NCI-H748 treated with DMSO at 0.1 percent for 48 hours (cell line): Measurements from ENCODE around the gene TGFBR3L.
"Not testable (repeated sequence)": the region's sequence is repeated elsewhere in the genome, so short reads cannot be mapped to it uniquely, and the experiment has no call there.

ENCODE experiments used
- DNase-seq: peaks from one replicate; lab custom pipeline; 2025; lab: John Stamatoyannopoulos, UW

TGFBR3L gene

GRCh38 chr19:7959211-7959610, 44.6 kb downstream of the TGFBR3L start:
- no peak for DNase-seq

- DNase-seq = not testable (repeated sequence)
Measured at GRCh38 chr19:7961082-7961481, 46.5 kb downstream of the TGFBR3L start.

- no peak for DNase-seq
Measured at GRCh38 chr19:7961920-7962626, 47.4 kb downstream of the TGFBR3L start.

- no peak for DNase-seq
Measured at GRCh38 chr19:7962644-7963268, 48.1 kb downstream of the TGFBR3L start.

GRCh38 chr19:7963566-7963965, 48.9 kb downstream of the TGFBR3L start:
- DNase-seq = no peak

- DNase-seq = no peak
Measured at GRCh38 chr19:7965259-7965841, 50.7 kb downstream of the TGFBR3L start.

GRCh38 chr19:7965921-7966665, 51.5 kb downstream of the TGFBR3L start:
- no peak for DNase-seq

GRCh38 chr19:7968008-7968795, 53.6 kb downstream of the TGFBR3L start:
- no peak for DNase-seq
